GM18511 (cell line): ENCODE results near the gene SRSF4.
"Not testable (repeated sequence)": the region's sequence is repeated elsewhere in the genome, so short reads cannot be mapped to it uniquely, and the experiment has no call there.

Experiments used
- ATAC-seq: cut with Tn5 transposase; IDR thresholded peaks from one replicate; pipeline ENCODE4 v1.9.1; 2021; ENCODE audit warnings: mild to moderate bottlenecking, moderate library complexity; ENCODE audit not compliant: unreplicated experiment

The SRSF4 gene

DNA sequence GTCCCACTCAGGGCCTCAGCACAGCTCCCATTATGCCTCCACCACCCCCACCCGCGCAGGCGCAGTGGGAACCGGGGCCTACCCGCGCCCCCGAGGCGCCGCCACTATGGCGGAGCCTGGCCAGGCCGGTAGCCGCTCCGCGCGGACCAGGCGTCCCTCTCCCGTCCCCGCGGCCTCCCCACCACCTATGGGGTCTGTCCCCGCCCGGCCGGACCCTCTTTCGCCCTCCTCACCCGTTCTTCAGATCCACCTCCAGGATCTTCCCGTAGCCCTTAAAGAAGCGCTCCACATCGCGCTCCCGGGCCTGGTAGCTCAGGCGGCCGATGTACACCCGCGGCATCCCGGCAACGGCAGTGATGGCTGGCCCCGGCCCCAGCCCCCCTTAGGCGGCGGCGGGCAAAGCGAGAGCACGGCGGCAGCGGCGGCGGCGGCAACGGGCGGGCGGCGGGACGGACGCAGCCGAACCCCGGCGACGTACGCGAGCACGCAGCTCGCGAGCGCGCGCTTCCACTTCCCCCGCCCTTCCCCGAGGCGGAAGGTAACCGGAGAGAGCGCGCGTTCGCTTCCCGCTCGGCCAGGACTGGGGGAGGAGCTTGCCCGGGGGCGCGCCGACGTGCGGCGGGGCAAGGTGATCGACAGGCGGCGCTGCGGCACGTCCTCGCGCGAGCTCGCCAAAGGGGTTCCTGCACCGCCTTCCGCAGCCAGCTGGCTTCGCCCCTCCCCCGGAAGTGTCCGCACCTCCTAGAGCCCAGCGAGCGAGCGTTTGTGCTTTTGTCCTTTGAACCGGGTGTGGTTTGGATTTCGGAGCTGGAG is at the start of gene SRSF4:
SRSF4 (minus strand) TSS at position 488 of the 813 bp plus-strand sequence; CDS start at position 340, 148 bp downstream.
- ATAC-seq: peak; percentile 86

DNA sequence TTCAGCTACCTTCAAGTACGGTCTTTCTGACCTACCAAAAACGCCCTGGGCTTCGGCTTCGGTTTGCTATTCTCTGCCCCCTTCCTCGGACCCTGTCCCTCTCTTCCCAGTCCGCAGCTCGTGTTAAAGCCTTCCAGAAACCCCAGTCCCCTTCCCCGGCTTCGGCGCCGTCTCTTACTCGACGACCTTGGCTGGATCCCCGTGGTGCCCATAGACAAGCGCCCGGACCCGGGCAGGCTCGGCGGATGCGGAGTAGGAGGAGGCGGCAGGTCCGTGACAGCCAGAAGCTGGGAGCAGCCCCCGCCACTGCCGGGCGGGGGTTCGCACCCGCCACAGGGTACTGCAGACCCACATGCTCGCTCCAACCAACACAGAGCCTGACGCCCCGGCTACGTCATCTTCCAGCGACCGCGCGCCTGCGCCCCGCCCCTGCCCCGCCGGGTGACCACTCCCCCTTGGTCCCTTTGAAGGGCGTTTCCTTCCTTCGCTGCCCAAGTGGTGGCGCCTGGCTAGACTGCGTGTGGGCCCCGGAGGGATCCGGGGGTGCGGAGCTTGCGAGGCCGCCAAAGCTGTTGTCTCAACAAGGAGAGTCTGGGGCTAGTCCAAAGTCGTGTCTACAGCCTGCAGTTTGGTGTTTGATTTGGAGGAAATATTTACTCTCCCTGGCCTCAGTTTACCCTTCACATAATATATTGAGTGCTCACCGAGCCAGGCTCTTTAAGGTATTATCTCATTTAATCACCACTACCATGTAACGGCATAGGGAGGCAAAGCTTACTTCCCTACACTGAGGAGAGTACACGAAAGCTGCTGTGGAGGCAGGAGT is 49.1 kb upstream of the SRSF4 start, which contains the start of gene MECR:
MECR (minus strand) TSS at position 382 of the 826 bp plus-strand sequence; CDS start at position 354, 28 bp downstream.
- peak; percentile 94 for ATAC-seq

DNA sequence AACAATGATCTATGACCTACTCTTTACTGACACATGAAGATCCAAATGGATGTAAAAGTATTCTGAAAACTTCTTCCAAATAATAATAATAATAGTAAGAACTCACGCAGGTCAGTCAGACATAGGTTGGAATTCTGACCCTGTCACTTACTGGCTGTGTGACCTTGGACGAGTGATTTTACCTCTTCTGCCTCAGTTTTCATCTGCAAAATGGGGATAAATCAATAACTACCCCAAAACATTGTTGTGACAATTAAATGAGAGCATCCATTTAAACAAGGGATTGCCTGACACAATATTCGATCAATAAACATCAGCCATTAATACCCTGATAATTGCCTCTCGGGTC is 48.5 kb upstream of the SRSF4 start:
- no peak for ATAC-seq

DNA sequence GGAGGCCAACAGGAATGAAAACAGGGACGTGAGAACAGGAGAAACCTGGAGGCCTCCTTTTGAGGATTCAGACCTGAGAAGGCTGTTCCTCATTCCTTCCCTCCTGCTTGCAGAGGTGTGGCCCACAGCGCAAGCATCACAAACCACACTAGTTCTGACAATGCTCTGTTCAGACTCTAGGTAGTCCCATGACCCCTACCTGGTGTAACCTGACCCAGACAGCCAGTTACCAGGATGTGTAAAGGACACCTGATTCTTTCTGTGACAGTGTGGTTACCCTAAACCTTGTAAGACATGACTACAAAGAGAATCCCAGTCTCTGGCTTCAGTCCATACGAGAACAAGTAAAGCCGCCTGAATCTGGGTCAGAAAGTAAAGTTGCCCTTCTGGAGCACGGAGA is 45.8 kb upstream of the SRSF4 start:
- ATAC-seq: no peak

DNA sequence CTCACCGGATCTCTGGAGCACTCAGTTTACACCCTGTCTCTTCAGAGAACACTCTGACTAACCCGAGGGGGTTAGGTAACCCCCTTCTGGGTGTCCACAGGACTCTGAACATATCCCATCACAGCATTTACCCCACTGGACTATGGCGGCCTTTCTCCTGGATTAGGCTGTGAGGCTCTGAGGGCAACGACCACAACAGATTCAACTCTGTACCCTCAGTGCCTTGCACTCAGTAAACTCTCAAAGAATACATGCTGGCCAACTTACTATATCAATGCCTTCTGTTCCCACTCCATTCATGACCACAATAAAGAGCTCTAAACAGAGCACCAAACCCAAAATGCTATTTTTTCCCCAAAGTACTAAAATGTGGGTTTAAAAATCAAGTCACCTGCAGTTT is 43.7 kb upstream of the SRSF4 start:
- no peak for ATAC-seq

DNA sequence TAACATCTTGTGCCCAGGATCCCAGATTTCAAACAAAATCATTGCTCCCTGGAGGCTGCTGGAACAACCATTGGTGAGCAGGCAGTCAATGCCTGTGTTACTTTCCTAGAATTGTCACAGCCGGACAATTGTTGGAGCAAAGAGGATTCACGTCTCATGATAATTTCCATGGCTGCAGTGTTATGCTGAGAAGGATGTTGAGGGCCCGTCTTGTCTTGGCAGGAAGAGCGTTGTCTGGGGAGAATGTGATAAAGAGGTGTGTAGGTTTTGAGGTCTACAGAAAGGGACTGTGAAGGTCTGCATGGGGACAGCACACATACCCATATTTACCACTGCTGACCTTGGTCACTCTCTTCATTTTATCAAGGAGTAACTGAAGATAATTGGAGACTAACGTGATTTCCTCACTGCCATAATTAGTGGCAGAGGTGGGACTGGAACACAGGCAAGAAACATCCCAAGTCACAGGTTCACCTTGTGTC is 42.7 kb upstream of the SRSF4 start:
- no peak for ATAC-seq

DNA sequence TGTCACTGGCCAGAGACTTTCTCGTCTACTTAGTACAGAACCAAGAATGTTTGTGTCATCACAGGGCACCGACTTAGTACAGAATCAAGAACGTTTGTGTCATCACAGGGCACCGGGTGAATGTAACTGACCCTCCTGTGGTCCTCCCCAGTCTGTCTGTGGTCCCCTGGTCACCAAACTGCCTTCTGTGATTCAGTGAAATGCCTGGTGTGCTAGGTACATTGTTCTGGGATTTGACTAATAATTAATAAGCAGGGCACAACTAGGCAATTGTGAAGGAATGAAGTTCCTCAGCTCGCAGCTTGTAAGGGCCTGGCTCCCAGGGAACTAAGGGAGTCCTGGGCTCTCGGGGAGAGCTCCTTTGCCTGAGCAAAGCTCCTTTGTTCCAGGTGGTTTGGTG is 41.8 kb upstream of the SRSF4 start:
- ATAC-seq: no peak

DNA sequence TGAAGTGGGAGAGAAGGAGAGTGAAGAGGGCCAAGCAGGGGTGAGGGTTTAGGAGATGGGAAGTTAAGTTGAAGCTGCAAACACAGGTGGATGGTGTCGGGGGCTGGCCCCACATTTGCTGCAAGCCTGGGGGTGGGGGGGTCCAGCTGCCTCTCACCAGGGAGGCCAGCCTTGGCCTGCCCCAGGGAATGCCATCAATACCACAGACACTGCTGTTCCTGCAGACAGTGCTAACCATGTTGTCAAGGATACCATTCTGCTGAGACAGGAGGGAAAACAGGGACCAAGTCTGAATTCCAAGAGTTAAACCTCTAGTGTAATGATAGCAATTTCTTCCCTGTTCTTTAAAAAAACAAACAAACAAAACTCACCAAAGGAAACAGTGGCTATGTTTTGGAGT is 41.0 kb upstream of the SRSF4 start:
- ATAC-seq: no peak

DNA sequence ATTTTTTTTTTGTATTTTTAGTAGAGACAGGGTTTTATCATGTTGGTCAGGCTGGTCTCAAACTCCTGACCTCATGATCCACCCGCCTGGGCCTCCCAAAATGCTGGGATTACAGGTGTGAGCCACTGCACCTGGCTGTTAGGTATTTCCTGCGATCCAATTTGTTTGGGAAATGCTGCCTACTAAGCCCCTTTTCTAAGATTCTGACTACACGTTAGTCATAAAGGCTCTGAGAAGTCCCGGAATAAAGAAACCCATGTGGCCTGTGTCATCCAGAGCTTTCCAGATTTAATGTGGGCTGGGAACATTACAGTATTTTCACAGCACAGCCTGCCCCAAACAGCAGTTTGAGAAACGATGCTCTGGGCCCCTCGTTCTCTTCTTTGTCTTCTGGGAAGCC is 40.6 kb upstream of the SRSF4 start:
- not testable (repeated sequence) for ATAC-seq

DNA sequence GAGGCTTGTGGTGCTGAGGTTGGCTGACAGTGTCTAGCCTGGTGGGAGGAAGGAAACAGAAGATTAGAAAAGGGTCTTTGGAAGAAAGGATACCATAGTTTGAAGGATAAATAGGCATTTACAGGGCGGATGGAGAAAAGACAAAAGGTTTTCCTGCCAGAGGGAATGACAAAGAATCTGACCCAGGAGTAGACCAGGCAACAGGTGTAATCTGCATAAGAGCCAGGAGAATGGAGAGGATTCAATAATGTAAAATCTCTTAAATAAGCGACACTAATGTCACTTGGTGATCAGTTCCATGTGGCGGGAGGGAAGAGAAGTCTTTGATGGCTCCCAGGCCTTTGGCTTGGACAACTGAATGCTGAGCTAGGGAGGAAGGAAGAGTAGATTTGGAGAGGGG is 39.6 kb upstream of the SRSF4 start:
- ATAC-seq: no peak

DNA sequence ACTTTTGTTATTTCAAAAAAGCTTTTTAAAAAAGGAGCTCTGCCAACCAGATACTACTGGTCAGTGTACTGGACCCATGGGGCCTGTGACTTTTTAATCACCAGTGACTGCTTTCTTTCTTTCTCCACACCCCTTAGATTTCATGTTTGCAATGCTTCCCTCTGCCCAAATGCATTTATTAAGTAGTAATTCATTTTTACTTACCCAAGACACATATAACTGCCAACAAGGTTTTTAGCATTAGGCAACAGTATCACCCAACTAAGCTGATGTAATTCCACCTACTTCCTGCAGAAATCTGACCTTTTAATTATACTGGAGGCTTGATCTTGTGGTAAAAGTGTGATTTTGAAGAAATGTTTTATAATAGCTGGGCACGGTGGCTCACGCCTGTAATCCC is 36.5 kb upstream of the SRSF4 start:
- ATAC-seq: no peak

DNA sequence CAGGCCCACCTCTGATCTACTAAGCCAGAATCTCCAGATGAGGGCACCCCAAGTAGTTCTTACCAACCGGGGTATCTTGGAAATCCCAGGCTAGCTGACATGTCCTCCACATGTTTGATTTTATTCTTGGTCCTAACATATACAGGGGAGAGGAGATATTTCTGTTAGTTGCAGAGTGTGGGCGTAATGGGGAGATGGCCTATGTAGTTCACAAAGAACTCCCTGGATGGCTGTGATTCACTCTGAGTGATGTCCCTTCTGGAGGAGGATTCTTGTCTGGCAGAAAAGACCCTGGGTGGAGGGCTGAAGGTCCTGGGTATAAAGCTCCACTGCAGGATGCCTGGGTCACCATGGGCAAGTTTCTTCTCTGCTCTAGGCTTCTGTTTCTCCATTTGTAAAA is 35.9 kb upstream of the SRSF4 start:
- no peak for ATAC-seq

DNA sequence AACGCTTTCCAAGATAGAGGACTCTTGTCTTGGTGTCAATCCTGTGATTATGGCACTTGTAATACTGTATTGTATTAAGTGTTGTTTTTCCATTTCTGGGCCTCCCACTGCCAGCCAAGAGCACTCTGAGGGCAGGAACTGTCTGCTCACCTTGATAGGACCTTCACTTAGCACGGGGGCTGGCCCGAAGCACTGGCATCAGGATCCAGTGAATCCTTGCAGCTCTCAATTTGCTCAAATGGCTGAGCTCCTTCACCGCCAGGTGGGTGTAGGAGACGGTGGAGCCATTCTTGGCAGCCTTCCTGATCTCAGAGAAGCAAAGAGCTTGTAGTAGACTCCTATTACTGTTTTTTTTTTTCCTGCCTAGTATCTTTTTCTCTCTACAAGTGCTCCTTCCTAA is 31.4 kb upstream of the SRSF4 start:
- ATAC-seq: no peak

DNA sequence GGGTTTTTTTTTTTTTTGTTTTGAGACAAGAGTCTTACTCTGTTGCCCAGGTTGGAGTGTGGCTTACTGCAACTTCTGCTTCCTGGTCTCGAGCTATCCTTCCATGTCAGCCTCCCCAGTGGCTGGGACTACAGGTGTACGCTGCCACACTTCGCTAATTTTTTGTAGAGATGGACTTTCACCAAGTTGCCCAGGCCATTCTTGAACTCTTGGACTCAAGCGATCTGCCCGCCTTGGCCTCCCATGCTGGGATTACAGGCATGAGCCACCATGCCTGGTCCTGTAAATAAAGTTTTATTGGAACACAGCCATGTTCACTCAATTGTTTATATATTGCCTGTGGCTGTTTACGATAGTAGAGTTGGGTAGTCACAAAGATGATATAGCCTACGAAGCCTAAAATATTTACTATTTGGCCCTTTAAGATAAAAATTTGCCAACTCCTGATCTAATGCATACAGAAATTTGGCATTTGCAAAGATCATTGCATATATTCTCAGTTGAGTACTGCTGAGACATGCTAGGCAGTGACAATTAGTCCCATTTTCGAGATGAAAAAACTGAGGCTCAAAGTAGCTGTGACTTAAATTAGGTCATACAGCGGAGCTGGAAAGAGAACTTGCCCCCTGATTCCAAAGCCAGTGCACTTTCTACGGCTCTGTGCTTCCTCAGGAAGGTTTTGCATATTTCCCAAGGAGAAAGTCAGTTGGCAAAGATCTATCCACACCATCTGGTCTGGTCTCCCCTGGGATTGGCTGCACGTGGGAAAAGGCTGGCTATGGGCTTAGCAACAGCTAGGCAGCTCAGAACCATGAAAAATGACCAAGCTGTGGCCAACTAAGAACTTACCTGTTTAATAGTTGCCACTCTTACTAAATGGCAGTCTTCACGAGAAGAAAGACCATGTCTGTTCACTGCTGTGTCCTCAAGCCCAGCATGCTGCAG is 29.7 kb upstream of the SRSF4 start:
- no peak for ATAC-seq

DNA sequence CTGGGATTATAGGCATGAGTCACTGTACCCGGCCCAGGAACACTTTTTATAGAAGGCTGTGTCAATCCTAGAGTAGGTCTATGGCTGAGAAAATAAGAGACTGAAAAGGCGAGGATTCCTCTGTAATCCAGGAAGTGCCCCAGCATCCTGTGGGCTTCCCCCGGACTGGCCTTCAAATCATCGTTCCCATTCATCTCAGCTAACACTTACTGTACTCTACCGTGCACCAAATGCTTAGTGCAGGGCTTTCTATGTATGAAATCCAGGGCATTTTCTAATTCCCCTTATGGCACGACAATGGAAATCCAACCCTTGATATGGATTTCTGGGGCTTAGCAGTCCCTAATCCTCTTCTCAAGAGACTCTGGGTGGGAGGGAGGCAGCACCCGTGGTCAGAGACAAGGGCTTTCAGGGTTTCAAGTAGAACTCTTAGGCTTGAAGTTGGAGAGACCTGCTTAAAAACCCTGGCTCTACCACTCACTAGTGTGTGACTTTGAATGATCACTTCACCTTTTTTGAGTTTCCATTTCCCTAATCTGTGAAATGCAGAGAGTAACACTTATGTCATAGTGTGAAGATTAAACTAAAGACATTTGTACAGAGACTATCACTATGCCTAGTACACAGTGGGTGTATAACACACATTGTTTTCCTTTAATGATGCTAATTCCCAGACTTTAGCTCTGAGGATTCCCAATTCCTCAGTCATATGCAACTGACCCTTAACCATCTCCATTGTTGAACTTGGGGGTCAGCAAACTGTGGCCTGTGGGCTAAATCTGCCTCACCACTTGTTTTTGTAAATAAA is 28.8 kb upstream of the SRSF4 start:
- peak; percentile 61 for ATAC-seq

DNA sequence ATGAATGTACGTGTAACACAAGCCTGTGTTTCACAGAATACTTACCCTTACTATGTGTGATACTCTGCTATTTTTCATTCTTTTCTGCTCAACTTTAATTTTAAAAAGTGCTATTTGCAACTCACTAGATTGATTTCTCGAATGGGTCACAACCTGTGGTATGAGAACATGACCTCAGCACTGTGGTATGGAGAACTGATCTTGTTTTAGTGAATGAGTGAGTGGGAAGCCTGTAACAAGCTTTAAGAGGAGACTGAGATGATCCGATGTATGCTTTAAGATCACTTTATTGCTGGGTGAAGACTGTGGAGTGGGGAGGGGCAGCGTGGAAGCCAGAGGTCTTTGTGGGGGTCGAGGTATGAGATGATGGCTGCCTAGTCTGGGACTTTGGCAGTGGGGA is 27.5 kb upstream of the SRSF4 start:
- ATAC-seq: no peak

DNA sequence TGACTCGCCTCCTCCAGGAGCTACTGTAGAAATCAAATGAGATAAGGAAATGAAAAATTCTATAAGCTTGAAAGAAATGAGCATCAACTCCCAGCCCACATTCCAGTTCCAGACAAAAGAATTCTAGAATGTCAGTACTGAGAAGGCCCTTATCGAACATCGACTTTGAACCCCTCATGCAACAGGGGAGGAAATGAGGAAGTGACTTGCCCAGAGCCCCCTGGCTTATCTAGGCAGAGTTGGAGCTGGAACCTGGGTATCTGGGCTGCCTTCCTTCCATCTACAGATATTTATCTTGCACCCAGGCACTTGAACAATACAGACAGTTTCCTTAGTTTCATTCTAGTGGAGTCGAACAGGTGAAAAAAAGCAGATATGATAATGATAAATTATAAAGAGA is 26.7 kb upstream of the SRSF4 start:
- no peak for ATAC-seq

DNA sequence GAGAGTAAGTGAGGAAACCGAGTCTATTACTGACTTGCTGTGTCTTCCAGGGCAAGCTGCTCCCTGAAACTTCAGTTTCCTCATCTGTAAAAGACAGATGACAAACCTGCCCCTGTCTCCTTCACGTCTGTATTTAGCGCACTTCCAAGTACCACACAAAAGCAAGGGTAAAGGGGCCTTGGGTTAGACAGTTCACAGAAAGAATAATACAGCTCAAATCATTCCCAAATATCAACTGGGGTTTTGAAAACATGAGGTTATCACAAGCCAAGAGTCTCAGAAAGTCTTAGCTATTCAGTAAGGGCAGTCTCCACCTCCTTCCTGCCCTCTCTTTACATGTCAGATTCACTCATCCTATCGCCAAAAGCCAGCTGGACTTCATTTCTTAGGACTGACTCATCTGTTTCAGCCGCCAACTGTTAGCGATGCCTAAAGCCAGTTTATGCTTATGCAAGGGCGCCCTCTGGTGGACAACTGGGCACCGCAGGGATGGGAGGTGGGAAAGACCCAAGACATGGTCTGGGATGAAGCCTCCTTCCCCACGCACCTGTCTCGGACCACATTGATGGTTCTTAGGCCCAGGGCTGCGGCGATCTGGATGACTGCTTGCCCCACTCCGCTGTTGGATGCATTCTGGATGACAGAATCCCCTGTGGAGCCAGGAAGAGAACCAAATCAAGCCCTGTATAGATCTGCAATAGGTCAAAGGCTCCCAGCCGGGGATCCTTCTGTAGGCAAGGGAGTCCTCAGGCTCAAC is 21.1 kb upstream of the SRSF4 start:
- ATAC-seq: no peak

DNA sequence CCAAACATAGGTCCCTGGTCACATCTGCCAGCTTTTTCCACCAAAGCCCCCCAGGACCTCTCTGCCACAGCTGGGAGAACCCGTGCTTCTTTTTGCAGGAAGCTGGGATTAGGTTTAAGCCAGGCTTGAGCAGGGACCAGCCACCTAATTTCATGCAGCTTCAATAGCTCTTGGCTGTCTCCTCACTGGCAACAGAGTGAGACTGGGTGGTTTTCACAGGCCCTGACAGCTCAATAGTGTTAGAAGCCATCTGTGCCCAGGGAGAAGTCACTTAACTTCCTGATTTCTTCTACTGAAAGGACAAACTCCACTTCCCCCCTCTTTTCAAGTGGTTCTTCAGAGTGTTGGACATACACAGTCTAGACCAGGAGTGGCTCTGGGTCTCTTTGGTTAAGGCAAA is 20.4 kb upstream of the SRSF4 start:
- ATAC-seq: no peak
